HCT116 (cell line): ENCODE data around the gene SLC8A1. TPM values are rescaled to one million over a fixed set of nuclear protein-coding genes. Genes with fewer than 3 reads are reported as not detected.

ENCODE experiments used
- ATAC-seq: fragments of 200-7000 bp; cut with Tn5 transposase; 2 replicates; pipeline ENCODE4 v1.9.1; 2020; ENCODE audit warnings: mild to moderate bottlenecking, moderate library complexity
- BruUV-seq: library from RNA; stranded (reverse); fragments of 400-500 nt; replicated peaks from 2 replicates; lab custom pipeline; 2021; lab: Mats Ljungman, UMichigan
- CTCF ChIA-PET: fragments of 300-600 bp; sonication (Branson Sonifier 250); formaldehyde crosslinking; loops from one replicate; lab custom pipeline; 2021; ENCODE audit warnings: antibody characterized with exemption; lab: Charles Lee
- POLR2A ChIA-PET: fragments of 300-600, 350-600 bp; sonication (Branson Sonifier 250); formaldehyde crosslinking; loops from one replicate; lab custom pipeline; 2021; ENCODE audit warnings: antibody characterized with exemption; lab: Charles Lee
- RAD21 ChIA-PET, 2 experiments: fragments of 300-600 bp; sonication (Branson Sonifier 250); formaldehyde crosslinking; loops; one replicate each; lab custom pipeline; 2023; ENCODE audit warnings: low total read pairs in 2 of 2; ENCODE audit not compliant: uncharacterized antibody in 2 of 2, unreplicated experiment in 2 of 2, low non-redundant PET in 1 of 2; lab: Charles Lee
- DNase-seq: peaks from one replicate; pipeline ENCODE4 v3.0.0-alpha.2; 2010; ENCODE audit warnings: low read depth, low spot score
- H2AFZ ChIP-seq: fragments of 200-600 bp; shearing (Covaris generic), sonication (generic); 2 replicates; pipeline ENCODE4 v1.6.1; 2017; ENCODE audit warnings: low read depth, mixed run types, mixed read lengths, antibody characterized with exemption, low read length; ENCODE audit not compliant: poor library complexity, severe bottlenecking
- H3K27ac ChIP-seq: 2 replicates; pipeline ENCODE4 v1.5.1; 2012; ENCODE audit warnings: low read depth, low read length
- H3K27me3 ChIP-seq: fragments of 200-600 bp; sonication (generic); 2 replicates; pipeline ENCODE4 v1.6.1; 2016; ENCODE audit warnings: mixed run types, low read length, mixed read lengths; ENCODE audit not compliant: insufficient read depth
- H3K36me3 ChIP-seq, 2 experiments: fragments of 200-500 bp in 1 of 2; fragments of 200-600 bp in 1 of 2; sonication (Bioruptor generic) in 1 of 2; sonication (generic) in 1 of 2; 2 replicates each; pipeline versions ENCODE4 v1.5.1 to v1.6.1; 2014 to 2016; ENCODE audit warnings: low read length in 2 of 2, inconsistent platforms in 1 of 2, mixed read lengths in 1 of 2, mixed run types in 1 of 2; ENCODE audit not compliant: insufficient read depth in 2 of 2, control insufficient read depth in 1 of 2
- H3K4me1 ChIP-seq, 2 experiments: fragments of 200-600 bp in 1 of 2; sonication (generic) in 1 of 2; 2 replicates each; pipeline versions ENCODE4 v1.5.1 to v1.6.1; 2012 to 2017; ENCODE audit warnings: low read length in 2 of 2, inconsistent platforms in 1 of 2, mild to moderate bottlenecking in 1 of 2, mixed read lengths in 1 of 2, mixed run types in 1 of 2, moderate library complexity in 1 of 2; ENCODE audit not compliant: insufficient read depth in 2 of 2, control insufficient read depth in 1 of 2
- H3K4me2 ChIP-seq: fragments of 200-600 bp; sonication (generic); 2 replicates; pipeline ENCODE4 v1.6.1; 2017; ENCODE audit warnings: mixed run types, low read length, mixed read lengths
- H3K4me3 ChIP-seq, 2 experiments: fragments of 200-600 bp in 1 of 2; sonication (generic) in 1 of 2; replicated peaks in 1 of 2; 2 replicates each; pipeline ENCODE4 v1.5.1; 2011 to 2016; ENCODE audit warnings: low read length in 2 of 2, control low read depth in 1 of 2, low read depth in 1 of 2, mild to moderate bottlenecking in 1 of 2, mixed read lengths in 1 of 2, mixed run types in 1 of 2
- H3K79me2 ChIP-seq: fragments of 200-600 bp; sonication (generic); 2 replicates; pipeline ENCODE4 v1.6.1; 2017; ENCODE audit warnings: mild to moderate bottlenecking, mixed run types, low read length, moderate library complexity, mixed read lengths; ENCODE audit not compliant: insufficient read depth
- H3K9ac ChIP-seq: fragments of 200-600 bp; sonication (generic); 2 replicates; pipeline ENCODE4 v1.6.1; 2016; ENCODE audit warnings: low read length, mixed read lengths
- H3K9me2 ChIP-seq: fragments of 200-600 bp; sonication (generic), shearing (Covaris generic); 2 replicates; pipeline ENCODE4 v1.6.1; 2017; ENCODE audit warnings: mixed run types, mild to moderate bottlenecking, moderate library complexity; ENCODE audit not compliant: insufficient read depth
- H3K9me3 ChIP-seq, 2 experiments: fragments of 200-500 bp in 1 of 2; fragments of 200-600 bp in 1 of 2; sonication (Bioruptor generic) in 1 of 2; sonication (generic) in 1 of 2; 2 replicates each; pipeline ENCODE4 v1.6.1; 2014 to 2017; ENCODE audit warnings: low read length in 2 of 2, mixed read lengths in 2 of 2, inconsistent platforms in 1 of 2, low read depth in 1 of 2, mild to moderate bottlenecking in 1 of 2, mixed run types in 1 of 2, moderate library complexity in 1 of 2; ENCODE audit not compliant: control insufficient read depth in 1 of 2, insufficient read depth in 1 of 2
- H4K20me1 ChIP-seq: fragments of 200-600 bp; sonication (generic), shearing (Covaris generic); 2 replicates; pipeline ENCODE4 v1.6.1; 2017; ENCODE audit warnings: mixed run types, mild to moderate bottlenecking, moderate library complexity; ENCODE audit not compliant: insufficient read depth
- CEBPB ChIP-seq: IDR thresholded peaks from 2 replicates; pipeline ENCODE4 v1.6.1; 2012; ENCODE audit warnings: low read depth
- CTCF ChIP-seq, 3 experiments: fragments of 200-600 bp in 1 of 3; sonication (generic) in 1 of 3; IDR thresholded peaks in 2 of 3; conservative IDR thresholded peaks in 1 of 3; 2 replicates each; pipeline ENCODE4 v1.5.1; 2012 to 2017; ENCODE audit warnings: low read depth in 2 of 3, low read length in 2 of 3, antibody characterized with exemption in 1 of 3, borderline replicate concordance in 1 of 3, control low read depth in 1 of 3, mild to moderate bottlenecking in 1 of 3, mixed read lengths in 1 of 3, mixed run types in 1 of 3, moderate library complexity in 1 of 3; ENCODE audit not compliant: insufficient read depth in 1 of 3
- EGR1 ChIP-seq: IDR thresholded peaks from 2 replicates; pipeline ENCODE4 v1.6.1; 2012; ENCODE audit warnings: low read depth
- ELF1 ChIP-seq: IDR thresholded peaks from 2 replicates; pipeline ENCODE4 v1.6.1; 2012; ENCODE audit warnings: low read depth, borderline replicate concordance
- EZH2 ChIP-seq: fragments of 200-600 bp; sonication (generic); IDR thresholded peaks from 2 replicates; pipeline ENCODE4 v1.6.1; 2017; ENCODE audit warnings: antibody characterized with exemption, mixed run types
- EZH2phosphoT487 ChIP-seq: fragments of 200-600 bp; IDR thresholded peaks from 2 replicates; pipeline ENCODE4 v1.6.1; 2018; ENCODE audit warnings: antibody characterized with exemption, borderline replicate concordance
- JUND ChIP-seq: IDR thresholded peaks from 2 replicates; pipeline ENCODE4 v1.6.1; 2012
- POLR2A ChIP-seq: IDR thresholded peaks from 2 replicates; pipeline ENCODE4 v1.7.0; 2011; ENCODE audit warnings: borderline replicate concordance; ENCODE audit not compliant: insufficient read depth, insufficient read length; ENCODE audit errors: extremely low read depth
- POLR2AphosphoS5 ChIP-seq: IDR thresholded peaks from 2 replicates; pipeline ENCODE4 v1.6.1; 2011; ENCODE audit warnings: mild to moderate bottlenecking, low read depth, low read length, moderate library complexity
- RAD21 ChIP-seq: IDR thresholded peaks from 2 replicates; pipeline ENCODE4 v1.6.1; 2012; ENCODE audit warnings: low read depth, mild to moderate bottlenecking
- SIN3A ChIP-seq: IDR thresholded peaks from 2 replicates; pipeline ENCODE4 v1.6.1; 2012; ENCODE audit warnings: low read depth
- SRF ChIP-seq: IDR thresholded peaks from 2 replicates; pipeline ENCODE4 v1.6.1; 2012; ENCODE audit warnings: low read depth
- TCF7L2 ChIP-seq: IDR thresholded peaks from 2 replicates; pipeline ENCODE4 v1.7.0; 2011; ENCODE audit warnings: borderline replicate concordance, inconsistent platforms; ENCODE audit not compliant: insufficient read depth, insufficient read length; ENCODE audit errors: extremely low read depth
- YY1 ChIP-seq: IDR thresholded peaks from 2 replicates; pipeline ENCODE4 v1.6.1; 2011; ENCODE audit warnings: low read length, low read depth, moderate library complexity, mild to moderate bottlenecking; ENCODE audit not compliant: insufficient replicate concordance; ENCODE audit errors: extremely low read depth
- ZFX ChIP-seq: fragments of 450-650 bp; IDR thresholded peaks from 2 replicates; pipeline ENCODE4 v1.6.1; 2017
- ZNF274 ChIP-seq: fragments of 200-500 bp; sonication (Bioruptor generic); IDR thresholded peaks from 2 replicates; pipeline ENCODE4 v1.6.1; 2014; ENCODE audit warnings: mild to moderate bottlenecking, low read depth, low read length, inconsistent platforms
- intact Hi-C: fragments of 100-400 bp; cut with micrococcal nuclease; formaldehyde crosslinking; loops from 2 replicates; pipeline ENCODE4 v1.10.0; 2022
- total RNA-seq: library from RNA; stranded (reverse); gene quantifications from one replicate; pipeline ENCODE4 v1.2.1, GENCODE V29; 2021; ENCODE audit not compliant: unreplicated experiment
- TF ChIP-seq, protein P1 (sequence below): IDR thresholded peaks from 2 replicates; pipeline ENCODE4 v1.6.1; 2011; ENCODE audit warnings: mild to moderate bottlenecking, low read length, moderate library complexity; ENCODE audit not compliant: insufficient replicate concordance; ENCODE audit errors: extremely low read depth
- TF ChIP-seq, protein P2 (sequence below): IDR thresholded peaks from 2 replicates; pipeline ENCODE4 v1.6.1; 2012
- TF ChIP-seq, protein P3 (sequence below): IDR thresholded peaks from 2 replicates; pipeline ENCODE4 v1.6.1; 2012
- TF ChIP-seq, protein P4 (sequence below): IDR thresholded peaks from 2 replicates; pipeline ENCODE4 v1.6.1; 2012; ENCODE audit warnings: low read depth

SLC8A1 gene
- total RNA-seq, 1 experiment from 2014 or later = 0.07 TPM

GRCh38 chr2:40371525-40372282 lies 80.2 kb downstream of the SLC8A1 start:
- no peak overlapping the region for H3K9ac ChIP-seq
- H3K79me2 ChIP-seq = no peaks in the 10 kb centered on the region
- H3K27me3 ChIP-seq = no peaks in the 10 kb centered on the region
- no peak overlapping the region for H3K27ac ChIP-seq
- no peaks in the 10 kb centered on the region for H3K36me3 ChIP-seq
- ChIA-PET CTCF (no interaction called here), RAD21 (no interaction called here), POLR2A (no interaction called here)
- intact Hi-C loops = no loop called here
- no peak overlapping the region for H3K4me2 ChIP-seq
- no peaks in the 10 kb centered on the region for H3K9me2 ChIP-seq
- DNase-seq (no peak), ATAC-seq (no peak)
- no peaks in the 10 kb centered on the region for H3K9me3 ChIP-seq
- H3K4me3 ChIP-seq = no peak overlapping the region
- peaks cover 0 to 3% of the 10 kb centered on the region in 2 experiments; a peak in 1 of 4 replicates for H3K4me1 ChIP-seq
- no peaks in the 10 kb centered on the region for H4K20me1 ChIP-seq
- no TSS peak for BruUV-seq
- no peak for TF ChIP-seq EZH2
- no peak for TF ChIP-seq TCF7L2
- TF ChIP-seq ZFX = no peak
- no peak for TF ChIP-seq ELF1
- no peak for TF ChIP-seq CEBPB
- TF ChIP-seq, protein P1, sequence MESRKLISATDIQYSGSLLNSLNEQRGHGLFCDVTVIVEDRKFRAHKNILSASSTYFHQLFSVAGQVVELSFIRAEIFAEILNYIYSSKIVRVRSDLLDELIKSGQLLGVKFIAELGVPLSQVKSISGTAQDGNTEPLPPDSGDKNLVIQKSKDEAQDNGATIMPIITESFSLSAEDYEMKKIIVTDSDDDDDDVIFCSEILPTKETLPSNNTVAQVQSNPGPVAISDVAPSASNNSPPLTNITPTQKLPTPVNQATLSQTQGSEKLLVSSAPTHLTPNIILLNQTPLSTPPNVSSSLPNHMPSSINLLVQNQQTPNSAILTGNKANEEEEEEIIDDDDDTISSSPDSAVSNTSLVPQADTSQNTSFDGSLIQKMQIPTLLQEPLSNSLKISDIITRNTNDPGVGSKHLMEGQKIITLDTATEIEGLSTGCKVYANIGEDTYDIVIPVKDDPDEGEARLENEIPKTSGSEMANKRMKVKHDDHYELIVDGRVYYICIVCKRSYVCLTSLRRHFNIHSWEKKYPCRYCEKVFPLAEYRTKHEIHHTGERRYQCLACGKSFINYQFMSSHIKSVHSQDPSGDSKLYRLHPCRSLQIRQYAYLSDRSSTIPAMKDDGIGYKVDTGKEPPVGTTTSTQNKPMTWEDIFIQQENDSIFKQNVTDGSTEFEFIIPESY = no peak
- TF ChIP-seq JUND = no peak
- no peak for TF ChIP-seq SIN3A
- no peak for TF ChIP-seq POLR2AphosphoS5
- TF ChIP-seq ZNF274 = no peak
- no peak for TF ChIP-seq RAD21
- TF ChIP-seq, protein P2, sequence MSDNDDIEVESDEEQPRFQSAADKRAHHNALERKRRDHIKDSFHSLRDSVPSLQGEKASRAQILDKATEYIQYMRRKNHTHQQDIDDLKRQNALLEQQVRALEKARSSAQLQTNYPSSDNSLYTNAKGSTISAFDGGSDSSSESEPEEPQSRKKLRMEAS = no peak
- no peak for TF ChIP-seq EZH2phosphoT487
- no peak for TF ChIP-seq CTCF (IDR thresholded peaks at IDR 0.05 in 2 of 3, conservative IDR thresholded peaks at IDR 0.05 in 1 of 3; ENCODE audit: borderline replicate concordance in 1 of 3, insufficient read depth in 1 of 3, low read depth in 2 of 3, low read length in 2 of 3)
- TF ChIP-seq EGR1 = no peak
- TF ChIP-seq, protein P3, sequence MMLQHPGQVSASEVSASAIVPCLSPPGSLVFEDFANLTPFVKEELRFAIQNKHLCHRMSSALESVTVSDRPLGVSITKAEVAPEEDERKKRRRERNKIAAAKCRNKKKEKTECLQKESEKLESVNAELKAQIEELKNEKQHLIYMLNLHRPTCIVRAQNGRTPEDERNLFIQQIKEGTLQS = no peak
- no peak for TF ChIP-seq SRF
- no peak for TF ChIP-seq YY1
- no peak for TF ChIP-seq POLR2A
- TF ChIP-seq, protein P4, sequence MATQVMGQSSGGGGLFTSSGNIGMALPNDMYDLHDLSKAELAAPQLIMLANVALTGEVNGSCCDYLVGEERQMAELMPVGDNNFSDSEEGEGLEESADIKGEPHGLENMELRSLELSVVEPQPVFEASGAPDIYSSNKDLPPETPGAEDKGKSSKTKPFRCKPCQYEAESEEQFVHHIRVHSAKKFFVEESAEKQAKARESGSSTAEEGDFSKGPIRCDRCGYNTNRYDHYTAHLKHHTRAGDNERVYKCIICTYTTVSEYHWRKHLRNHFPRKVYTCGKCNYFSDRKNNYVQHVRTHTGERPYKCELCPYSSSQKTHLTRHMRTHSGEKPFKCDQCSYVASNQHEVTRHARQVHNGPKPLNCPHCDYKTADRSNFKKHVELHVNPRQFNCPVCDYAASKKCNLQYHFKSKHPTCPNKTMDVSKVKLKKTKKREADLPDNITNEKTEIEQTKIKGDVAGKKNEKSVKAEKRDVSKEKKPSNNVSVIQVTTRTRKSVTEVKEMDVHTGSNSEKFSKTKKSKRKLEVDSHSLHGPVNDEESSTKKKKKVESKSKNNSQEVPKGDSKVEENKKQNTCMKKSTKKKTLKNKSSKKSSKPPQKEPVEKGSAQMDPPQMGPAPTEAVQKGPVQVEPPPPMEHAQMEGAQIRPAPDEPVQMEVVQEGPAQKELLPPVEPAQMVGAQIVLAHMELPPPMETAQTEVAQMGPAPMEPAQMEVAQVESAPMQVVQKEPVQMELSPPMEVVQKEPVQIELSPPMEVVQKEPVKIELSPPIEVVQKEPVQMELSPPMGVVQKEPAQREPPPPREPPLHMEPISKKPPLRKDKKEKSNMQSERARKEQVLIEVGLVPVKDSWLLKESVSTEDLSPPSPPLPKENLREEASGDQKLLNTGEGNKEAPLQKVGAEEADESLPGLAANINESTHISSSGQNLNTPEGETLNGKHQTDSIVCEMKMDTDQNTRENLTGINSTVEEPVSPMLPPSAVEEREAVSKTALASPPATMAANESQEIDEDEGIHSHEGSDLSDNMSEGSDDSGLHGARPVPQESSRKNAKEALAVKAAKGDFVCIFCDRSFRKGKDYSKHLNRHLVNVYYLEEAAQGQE = no peak
- H2AFZ ChIP-seq = no peak overlapping the region
